Subcutaneous adipose tissue (tissue), 4 donors: Measurements from ENCODE around the gene CDK1. TPM values are rescaled to one million over a fixed set of nuclear protein-coding genes. Genes with fewer than 3 reads are reported as not detected.

Experiments
- CTCF ChIP-seq: fragments of 450-650 bp; IDR thresholded peaks from one replicate; pipeline ENCODE4 v1.5.1; 2016; ENCODE audit warnings: low read depth, mild to moderate bottlenecking, control low read depth, antibody characterized with exemption, moderate library complexity
- total RNA-seq, 4 donors: library from RNA; depleted of rRNA; stranded (reverse); fragments of >200 nt; gene quantifications; one replicate each; pipeline ENCODE4 v1.1.0, GENCODE V29; 2016

CDK1 gene
- total RNA-seq, 4 donors from 2014 or later: 0.82 to 9.5 (median 6.7) TPM

GRCh38 chr10:60777696-60778213 lies 523 bp upstream of the CDK1 start:
- no peak for TF ChIP-seq CTCF

GRCh38 chr10:60778971-60779796 lies 906 bp downstream of the CDK1 start:
- TF ChIP-seq CTCF: no peak

GRCh38 chr10:60781661-60782060 lies 3.4 kb downstream of the CDK1 start:
- no peak for TF ChIP-seq CTCF

GRCh38 chr10:60784641-60785040 lies 6.4 kb downstream of the CDK1 start:
- no peak for TF ChIP-seq CTCF

DNA sequence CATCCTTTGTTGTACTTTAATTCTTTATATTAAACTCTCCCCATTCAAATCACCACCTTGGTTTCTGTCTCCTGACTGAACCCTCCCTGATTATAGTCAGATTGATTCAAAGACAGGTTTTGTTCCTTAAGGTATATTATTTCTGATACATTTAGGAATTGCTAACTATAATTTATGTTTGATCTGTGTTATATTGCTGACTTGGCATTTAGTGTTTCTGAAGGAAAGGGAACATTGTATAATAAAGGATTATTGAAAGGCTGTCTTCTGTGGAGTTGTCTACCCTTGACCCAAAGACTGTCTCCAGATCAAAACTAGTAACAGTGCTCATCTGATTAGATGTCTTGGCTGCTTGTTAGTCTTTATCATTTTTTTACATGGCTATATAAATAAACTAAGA lies 10.3 kb downstream of the CDK1 start:
- TF ChIP-seq CTCF: no peak

GRCh38 chr10:60789340-60789739 lies 11.1 kb downstream of the CDK1 start:
- no peak for TF ChIP-seq CTCF

- TF ChIP-seq CTCF: no peak
Observed at GRCh38 chr10:60794953-60795352, 16.7 kb downstream of the CDK1 start.
